ENCODE results near the gene FAM184A.

DNA sequence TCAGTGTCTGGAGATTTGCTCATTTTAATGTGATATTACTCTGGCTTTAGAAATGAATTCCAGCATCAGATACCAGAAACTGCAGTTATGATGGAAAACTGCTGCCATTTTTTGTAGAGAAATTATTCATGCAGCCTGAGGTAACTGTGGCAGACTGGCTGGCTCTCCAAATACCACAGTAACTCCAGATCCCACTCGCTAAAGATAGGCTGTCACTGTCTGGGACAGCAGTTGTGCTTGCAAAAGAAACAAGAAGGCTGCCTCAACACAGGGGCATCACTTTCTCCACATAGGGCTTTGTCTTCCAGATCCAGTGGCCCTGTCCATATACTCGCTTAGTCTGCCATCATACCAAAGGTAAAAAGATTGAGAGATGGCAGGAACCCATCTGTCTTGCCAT lies 52.7 kb downstream of the FAM184A start:
- TF ChIP-seq EZH2 (IDR thresholded peaks at IDR 0.05; ENCODE audit: insufficient read depth, low read length) = no peak
- TF ChIP-seq, protein P1, sequence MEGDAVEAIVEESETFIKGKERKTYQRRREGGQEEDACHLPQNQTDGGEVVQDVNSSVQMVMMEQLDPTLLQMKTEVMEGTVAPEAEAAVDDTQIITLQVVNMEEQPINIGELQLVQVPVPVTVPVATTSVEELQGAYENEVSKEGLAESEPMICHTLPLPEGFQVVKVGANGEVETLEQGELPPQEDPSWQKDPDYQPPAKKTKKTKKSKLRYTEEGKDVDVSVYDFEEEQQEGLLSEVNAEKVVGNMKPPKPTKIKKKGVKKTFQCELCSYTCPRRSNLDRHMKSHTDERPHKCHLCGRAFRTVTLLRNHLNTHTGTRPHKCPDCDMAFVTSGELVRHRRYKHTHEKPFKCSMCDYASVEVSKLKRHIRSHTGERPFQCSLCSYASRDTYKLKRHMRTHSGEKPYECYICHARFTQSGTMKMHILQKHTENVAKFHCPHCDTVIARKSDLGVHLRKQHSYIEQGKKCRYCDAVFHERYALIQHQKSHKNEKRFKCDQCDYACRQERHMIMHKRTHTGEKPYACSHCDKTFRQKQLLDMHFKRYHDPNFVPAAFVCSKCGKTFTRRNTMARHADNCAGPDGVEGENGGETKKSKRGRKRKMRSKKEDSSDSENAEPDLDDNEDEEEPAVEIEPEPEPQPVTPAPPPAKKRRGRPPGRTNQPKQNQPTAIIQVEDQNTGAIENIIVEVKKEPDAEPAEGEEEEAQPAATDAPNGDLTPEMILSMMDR (IDR thresholded peaks at IDR 0.05; ENCODE audit: insufficient read depth, low read depth, low read length) = no peak

All from astrocyte (in vitro differentiated cells and primary cell).